Fibroblast of the aortic adventitia (primary cell): Measurements from ENCODE around the gene RANBP17. TPM values are rescaled to one million over a fixed set of nuclear protein-coding genes. Genes with fewer than 3 reads are reported as not detected.

Experiments used
- DNase-seq: peaks from one replicate; pipeline ENCODE4 v3.0.0-alpha.2; 2010; ENCODE audit warnings: low read depth
- H3K4me3 ChIP-seq: 2 replicates; pipeline ENCODE4 v1.5.1; 2011; ENCODE audit warnings: low read depth, mild to moderate bottlenecking, control low read depth, low read length, moderate library complexity
- total RNA-seq: library from RNA; depleted of rRNA; stranded (reverse); fragments of >200 nt; gene quantifications from 2 replicates; pipeline ENCODE4 v1.2.3, GENCODE V29; 2012; ENCODE audit warnings: low replicate concordance
- TF ChIP-seq, protein P1 (sequence below): IDR thresholded peaks from 2 replicates; pipeline ENCODE4 v1.5.1; 2011; ENCODE audit warnings: mild to moderate bottlenecking, low read length, control low read depth, inconsistent platforms; ENCODE audit not compliant: insufficient read depth

RANBP17 gene
- total RNA-seq, 1 donor: 10.6 TPM

DNA sequence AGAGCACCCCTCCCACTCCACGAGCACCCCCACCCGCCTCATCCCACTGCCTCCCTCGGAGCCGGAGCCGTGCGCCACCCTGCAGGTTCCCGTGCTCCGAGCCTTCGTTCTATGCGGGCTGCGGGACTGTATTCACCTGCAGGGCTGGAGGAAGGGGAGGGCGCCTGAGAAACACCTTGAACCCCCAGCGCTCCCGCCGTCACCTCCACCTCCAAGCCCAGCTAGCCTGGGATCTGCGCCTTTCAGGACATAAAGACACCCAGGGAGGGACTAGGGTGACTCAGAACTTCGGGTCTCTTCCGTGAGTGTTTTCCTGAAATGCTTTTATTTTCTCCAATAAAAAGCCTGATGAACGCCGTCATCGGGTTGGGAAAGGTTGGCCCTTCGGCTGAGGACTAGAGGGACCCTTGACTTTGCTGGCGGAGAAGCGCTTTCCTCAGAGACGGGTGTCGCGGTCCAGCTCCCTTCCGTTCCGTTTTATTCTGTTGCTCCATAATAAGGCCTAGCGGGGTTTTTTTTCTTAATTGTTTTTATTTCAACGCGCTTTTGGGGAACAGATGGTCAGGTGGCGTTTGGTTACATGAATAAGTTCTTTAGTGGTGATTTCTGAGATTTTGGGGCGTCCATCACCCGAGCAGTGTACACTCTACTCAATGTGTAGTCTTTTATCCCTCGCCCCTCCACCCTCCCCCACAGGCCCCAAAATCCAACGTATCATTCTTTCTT, 451.8 kb downstream of the RANBP17 start:
- no peak overlapping the region for H3K4me3 ChIP-seq
- TF ChIP-seq, protein P1, sequence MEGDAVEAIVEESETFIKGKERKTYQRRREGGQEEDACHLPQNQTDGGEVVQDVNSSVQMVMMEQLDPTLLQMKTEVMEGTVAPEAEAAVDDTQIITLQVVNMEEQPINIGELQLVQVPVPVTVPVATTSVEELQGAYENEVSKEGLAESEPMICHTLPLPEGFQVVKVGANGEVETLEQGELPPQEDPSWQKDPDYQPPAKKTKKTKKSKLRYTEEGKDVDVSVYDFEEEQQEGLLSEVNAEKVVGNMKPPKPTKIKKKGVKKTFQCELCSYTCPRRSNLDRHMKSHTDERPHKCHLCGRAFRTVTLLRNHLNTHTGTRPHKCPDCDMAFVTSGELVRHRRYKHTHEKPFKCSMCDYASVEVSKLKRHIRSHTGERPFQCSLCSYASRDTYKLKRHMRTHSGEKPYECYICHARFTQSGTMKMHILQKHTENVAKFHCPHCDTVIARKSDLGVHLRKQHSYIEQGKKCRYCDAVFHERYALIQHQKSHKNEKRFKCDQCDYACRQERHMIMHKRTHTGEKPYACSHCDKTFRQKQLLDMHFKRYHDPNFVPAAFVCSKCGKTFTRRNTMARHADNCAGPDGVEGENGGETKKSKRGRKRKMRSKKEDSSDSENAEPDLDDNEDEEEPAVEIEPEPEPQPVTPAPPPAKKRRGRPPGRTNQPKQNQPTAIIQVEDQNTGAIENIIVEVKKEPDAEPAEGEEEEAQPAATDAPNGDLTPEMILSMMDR: no peak
- no peak for DNase-seq

GRCh38 chr5:171314728-171315385, 453.0 kb downstream of the RANBP17 start:
- H3K4me3 ChIP-seq: no peak overlapping the region
- DNase-seq: no peak
- TF ChIP-seq, protein P1: no peak

- H3K4me3 ChIP-seq: no peak overlapping the region
- TF ChIP-seq, protein P1: no peak
- DNase-seq: no peak
These were observed 453.6 kb downstream of the RANBP17 start for GRCh38 chr5:171315386-171315891.

- TF ChIP-seq, protein P1: no peak
- DNase-seq: no peak
- no peak overlapping the region for H3K4me3 ChIP-seq
These were observed 454.1 kb downstream of the RANBP17 start for GRCh38 chr5:171315925-171316257.

- DNase-seq: no peak
- no peak overlapping the region for H3K4me3 ChIP-seq
- TF ChIP-seq, protein P1: no peak
These were observed 454.7 kb downstream of the RANBP17 start for GRCh38 chr5:171316258-171317121.

GRCh38 chr5:171317230-171317629, 455.4 kb downstream of the RANBP17 start:
- TF ChIP-seq, protein P1: no peak
- no peak overlapping the region for H3K4me3 ChIP-seq
- no peak for DNase-seq
